PFSK-1 (cell line): ENCODE measurements around the gene PHF12.

ENCODE experiments used
- FOXP2 ChIP-seq: optimal IDR thresholded peaks from 2 replicates; pipeline ENCODE3; 2011; ENCODE audit warnings: borderline replicate concordance, control low read depth, inconsistent platforms; ENCODE audit not compliant: insufficient read depth; ENCODE audit errors: extremely low read length, extremely low read depth
- POLR2AphosphoS5 ChIP-seq: IDR thresholded peaks from 2 replicates; pipeline ENCODE4 v1.6.1; 2012; ENCODE audit warnings: low read depth, mild to moderate bottlenecking, control low read depth, low read length, moderate library complexity
- REST ChIP-seq, 2 experiments: IDR thresholded peaks; 2 replicates each; pipeline versions ENCODE4 v1.6.1 to v1.8.0; 2011 to 2012; ENCODE audit warnings: low read depth in 2 of 2, low read length in 2 of 2, control low read depth in 1 of 2, inconsistent platforms in 1 of 2, mild to moderate bottlenecking in 1 of 2, moderate library complexity in 1 of 2; ENCODE audit not compliant: insufficient read depth in 1 of 2
- SIN3A ChIP-seq: IDR thresholded peaks from 2 replicates; pipeline ENCODE4 v1.6.1; 2012; ENCODE audit warnings: mild to moderate bottlenecking, low read length, moderate library complexity, borderline replicate concordance; ENCODE audit not compliant: insufficient read depth
- TAF1 ChIP-seq: IDR thresholded peaks from 2 replicates; pipeline ENCODE4 v1.6.1; 2012; ENCODE audit warnings: low read length, control low read depth, borderline replicate concordance; ENCODE audit not compliant: insufficient read depth

Gene PHF12

GRCh38 chr17:28863953-28864352 is 87.4 kb downstream of the PHF12 start:
- no peak for TF ChIP-seq REST (IDR thresholded peaks at IDR 0.05; ENCODE audit: insufficient read depth in 1 of 2, low read depth in 2 of 2, low read length in 2 of 2)
- TF ChIP-seq SIN3A = no peak
- no peak for TF ChIP-seq FOXP2
- TF ChIP-seq TAF1 = no peak
- TF ChIP-seq POLR2AphosphoS5 = no peak

GRCh38 chr17:28862561-28862960 is 88.8 kb downstream of the PHF12 start:
- TF ChIP-seq POLR2AphosphoS5 (no peak), FOXP2 (no peak), REST (IDR thresholded peaks at IDR 0.05; ENCODE audit: insufficient read depth in 1 of 2, low read depth in 2 of 2, low read length in 2 of 2) (no peak), SIN3A (no peak), TAF1 (no peak)

- TF ChIP-seq TAF1 = no peak
- TF ChIP-seq SIN3A = no peak
- no peak for TF ChIP-seq REST (IDR thresholded peaks at IDR 0.05; ENCODE audit: insufficient read depth in 1 of 2, low read depth in 2 of 2, low read length in 2 of 2)
- TF ChIP-seq POLR2AphosphoS5 = no peak; the same call in 1 of the 2 replicates
- no peak for TF ChIP-seq FOXP2
Observed at GRCh38 chr17:28861393-28862203, 89.7 kb downstream of the PHF12 start.

GRCh38 chr17:28860363-28860808 is 90.9 kb downstream of the PHF12 start:
- no peak for TF ChIP-seq POLR2AphosphoS5
- TF ChIP-seq REST (IDR thresholded peaks at IDR 0.05; ENCODE audit: insufficient read depth in 1 of 2, low read depth in 2 of 2, low read length in 2 of 2) = no peak
- no peak for TF ChIP-seq TAF1
- TF ChIP-seq SIN3A = no peak
- no peak for TF ChIP-seq FOXP2
